NT2/D1 (cell line): Measurements from ENCODE around the gene INSC.

Experiments used
- DNase-seq: peaks from one replicate; pipeline ENCODE4 v3.0.0-alpha.2; 2011; ENCODE audit warnings: low read depth, low spot score
- H3K27me3 ChIP-seq: 2 replicates; pipeline ENCODE4 v1.6.0; 2011; ENCODE audit warnings: mild to moderate bottlenecking; ENCODE audit not compliant: insufficient read length, insufficient read depth
- H3K36me3 ChIP-seq: 2 replicates; pipeline ENCODE4 v1.6.1; 2011; ENCODE audit warnings: mild to moderate bottlenecking, low read length, mixed read lengths; ENCODE audit not compliant: insufficient read depth, insufficient read length
- H3K4me1 ChIP-seq: 2 replicates; pipeline ENCODE4 v1.5.1; 2011; ENCODE audit not compliant: insufficient read depth, insufficient read length
- H3K4me3 ChIP-seq: 2 replicates; pipeline ENCODE4 v1.5.1; 2011; ENCODE audit warnings: low read depth; ENCODE audit not compliant: insufficient read length
- H3K9ac ChIP-seq: 2 replicates; pipeline ENCODE4 v1.6.0; 2011; ENCODE audit warnings: low read depth; ENCODE audit not compliant: insufficient read length
- H3K9me3 ChIP-seq: 2 replicates; pipeline ENCODE4 v1.5.1; 2011; ENCODE audit warnings: mild to moderate bottlenecking, low read length; ENCODE audit not compliant: insufficient read depth
- SUZ12 ChIP-seq: IDR thresholded peaks from 2 replicates; pipeline ENCODE4 v1.6.1; 2011; ENCODE audit not compliant: insufficient read length, insufficient read depth; ENCODE audit errors: extremely low read depth
- YY1 ChIP-seq: IDR thresholded peaks from 2 replicates; pipeline ENCODE4 v1.6.1; 2011; ENCODE audit not compliant: insufficient read length, insufficient read depth
- ZNF274 ChIP-seq: IDR thresholded peaks from 2 replicates; pipeline ENCODE4 v1.6.1; 2011; ENCODE audit warnings: mild to moderate bottlenecking, low read depth, low read length

INSC gene

DNA sequence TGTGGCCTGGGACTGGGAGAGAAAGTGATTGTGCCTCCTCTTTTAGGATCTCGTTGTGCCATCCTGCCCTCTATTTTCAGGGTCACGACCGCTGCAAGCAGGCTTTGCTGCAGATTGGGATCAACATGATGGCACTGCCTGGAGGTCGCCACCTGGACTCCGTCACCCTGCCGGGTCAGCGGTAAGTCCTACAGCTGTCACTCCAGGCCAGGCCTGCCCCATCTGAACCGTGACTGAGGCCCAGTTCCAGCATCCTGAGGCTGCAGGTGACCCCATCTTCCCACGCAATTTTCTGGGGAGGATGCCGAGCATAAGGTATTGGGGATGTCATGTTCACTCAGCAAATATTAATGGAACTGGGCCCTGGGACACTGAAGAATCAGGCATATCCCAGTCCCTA is 34.3 kb downstream of the INSC start:
- no peak for DNase-seq
- H3K9me3 ChIP-seq: no peaks in the 10 kb centered on the region
- TF ChIP-seq YY1: no peak
- no peak overlapping the region for H3K4me3 ChIP-seq
- H3K36me3 ChIP-seq: no peaks in the 10 kb centered on the region
- no peaks in the 10 kb centered on the region for H3K27me3 ChIP-seq
- H3K9ac ChIP-seq: no peak overlapping the region
- H3K4me1 ChIP-seq: no peaks in the 10 kb centered on the region

DNA sequence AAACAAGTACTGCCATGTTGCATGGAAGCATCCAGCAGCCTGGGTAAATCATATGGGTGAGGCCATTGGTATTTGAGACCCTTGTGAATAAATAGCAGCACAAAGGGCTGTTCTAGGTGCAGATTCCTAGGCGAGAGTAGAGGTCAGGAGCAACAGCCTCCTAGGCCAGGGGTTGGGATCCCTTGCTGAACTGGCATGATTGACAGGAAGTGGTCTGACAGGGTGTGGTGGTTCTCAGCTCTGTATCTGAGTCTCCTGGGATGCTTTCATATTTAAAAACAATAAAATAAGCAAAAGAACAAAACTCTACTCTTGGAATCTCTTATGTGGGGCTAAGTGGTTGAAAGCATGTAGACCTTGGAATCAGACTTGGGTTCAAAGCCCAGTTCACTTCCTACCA is 35.8 kb downstream of the INSC start:
- Histone ChIP-seq H3K4me3 (no peak overlapping the region), H3K9me3 (no peaks in the 10 kb centered on the region), H3K9ac (no peak overlapping the region), H3K27me3 (no peaks in the 10 kb centered on the region), H3K36me3 (no peaks in the 10 kb centered on the region), H3K4me1 (no peaks in the 10 kb centered on the region)
- TF ChIP-seq YY1: no peak
- TF ChIP-seq ZNF274: no peak
- no peak for TF ChIP-seq SUZ12
- no peak for DNase-seq

DNA sequence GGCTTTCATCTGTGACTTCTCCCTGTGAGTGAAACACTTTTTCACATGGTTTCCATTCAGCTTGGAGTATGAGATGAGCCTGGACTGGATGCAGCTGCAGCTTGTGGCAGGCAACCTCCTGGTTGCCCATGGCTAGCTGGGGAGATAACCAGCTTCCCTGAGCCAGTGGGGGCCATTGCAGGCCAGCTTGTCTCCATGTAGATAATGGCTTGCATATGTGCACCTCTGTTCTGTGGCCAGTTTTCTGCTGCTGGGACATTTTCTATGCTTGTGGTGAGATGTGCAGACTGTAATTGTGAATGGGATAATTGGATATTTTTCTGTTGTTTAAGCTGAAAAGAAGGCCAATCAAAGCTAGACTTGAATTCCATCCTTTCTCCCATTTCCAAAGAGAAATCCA is 38.5 kb downstream of the INSC start:
- Histone ChIP-seq H3K4me1 (no peaks in the 10 kb centered on the region), H3K9ac (no peak overlapping the region), H3K27me3 (no peaks in the 10 kb centered on the region), H3K4me3 (no peak overlapping the region), H3K36me3 (no peaks in the 10 kb centered on the region), H3K9me3 (no peaks in the 10 kb centered on the region)
- no peak for DNase-seq
- no peak for TF ChIP-seq YY1
- no peak for TF ChIP-seq ZNF274
- TF ChIP-seq SUZ12: no peak

DNA sequence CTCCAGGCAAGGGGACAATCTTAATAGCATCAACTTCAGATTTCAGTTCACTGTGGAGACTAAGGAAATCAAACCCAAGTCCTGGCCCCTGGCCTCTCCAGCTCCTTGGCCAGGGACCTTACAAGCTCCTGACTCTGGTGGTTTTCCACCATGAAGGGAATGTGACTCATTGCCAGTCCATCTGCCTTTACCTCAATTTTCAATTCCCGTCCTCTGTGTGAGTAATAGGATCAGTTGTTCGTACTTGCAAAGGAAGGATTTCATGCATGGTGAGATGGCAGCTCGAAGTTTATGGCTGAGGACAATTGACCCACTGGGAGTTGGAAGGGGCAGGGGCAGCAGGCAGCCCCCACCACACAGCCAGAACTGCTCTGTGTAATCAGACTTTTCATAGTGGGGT is 42.5 kb downstream of the INSC start:
- DNase-seq: no peak

DNA sequence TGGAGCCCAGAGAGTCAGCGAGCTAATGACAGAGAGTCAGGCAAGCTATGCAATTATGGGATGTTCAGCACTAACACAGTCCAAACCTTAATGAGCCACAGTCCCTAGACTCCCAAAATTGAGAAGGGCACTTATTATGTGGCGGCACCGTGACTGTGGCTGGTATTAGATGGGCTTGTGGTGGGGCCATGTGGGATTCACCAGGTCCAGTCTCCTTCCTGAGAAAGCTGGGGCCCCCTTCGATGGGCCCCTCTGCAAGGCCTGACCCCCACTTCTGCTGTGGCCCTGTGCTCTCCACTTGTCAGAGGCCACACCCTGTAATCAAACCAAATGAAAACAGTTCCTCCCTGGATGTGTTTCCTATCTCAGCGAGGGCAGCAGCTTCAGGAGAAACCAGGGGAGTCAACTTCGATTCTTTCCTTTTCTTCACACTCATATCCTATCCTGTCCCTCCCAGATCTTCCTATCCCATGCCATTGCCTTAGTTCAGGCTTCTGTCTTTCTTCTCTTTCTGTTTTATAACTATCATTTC is 42.9 kb downstream of the INSC start:
- no peaks in the 10 kb centered on the region for H3K9me3 ChIP-seq
- no peak overlapping the region for H3K9ac ChIP-seq
- TF ChIP-seq YY1: no peak
- TF ChIP-seq ZNF274: no peak
- no peak for TF ChIP-seq SUZ12
- H3K4me3 ChIP-seq: no peak overlapping the region
- no peaks in the 10 kb centered on the region for H3K4me1 ChIP-seq
- H3K36me3 ChIP-seq: no peaks in the 10 kb centered on the region
- H3K27me3 ChIP-seq: no peaks in the 10 kb centered on the region
- DNase-seq: no peak

More for the DNA sequence above, 42.5 kb downstream of the INSC start:
- TF ChIP-seq SUZ12 (no peak), YY1 (no peak), ZNF274 (no peak)
- Histone ChIP-seq H3K9ac (no peak overlapping the region), H3K27me3 (no peaks in the 10 kb centered on the region), H3K36me3 (no peaks in the 10 kb centered on the region), H3K4me3 (no peak overlapping the region), H3K9me3 (no peaks in the 10 kb centered on the region), H3K4me1 (no peaks in the 10 kb centered on the region)

DNA sequence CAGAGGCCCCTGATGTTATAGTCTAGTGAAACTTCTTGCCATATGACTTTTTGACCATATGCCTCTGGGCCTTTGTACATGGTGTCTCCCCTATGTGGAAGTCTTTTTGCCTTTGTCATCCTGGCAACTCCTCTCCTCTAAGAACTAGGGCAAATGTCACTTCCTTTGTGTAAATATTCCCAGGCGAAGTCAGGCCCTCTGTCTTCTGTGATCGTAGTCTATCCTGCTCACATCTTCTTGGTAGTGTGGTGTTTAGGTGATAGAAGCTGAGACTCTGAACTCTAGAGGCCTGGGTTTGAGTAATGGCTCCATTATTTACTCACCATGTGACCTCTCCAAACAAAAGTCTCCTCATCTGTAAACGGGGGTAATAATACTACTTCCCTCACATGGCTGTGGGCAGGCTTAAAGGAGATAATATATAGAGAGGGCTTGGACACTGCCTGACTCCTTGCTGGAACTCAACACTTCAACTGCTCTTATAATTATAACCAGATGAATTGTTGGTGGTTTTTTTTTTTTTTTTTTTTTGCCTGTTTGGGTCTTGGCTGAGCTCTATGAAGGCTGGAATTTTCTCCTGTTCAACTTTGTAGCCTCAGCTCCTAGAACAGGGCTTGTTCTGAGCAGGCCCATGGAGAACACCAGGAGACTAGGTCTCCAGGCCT is 43.8 kb downstream of the INSC start:
- Histone ChIP-seq H3K4me3 (no peak overlapping the region), H3K4me1 (no peaks in the 10 kb centered on the region), H3K36me3 (no peaks in the 10 kb centered on the region), H3K27me3 (no peaks in the 10 kb centered on the region), H3K9me3 (no peaks in the 10 kb centered on the region), H3K9ac (no peak overlapping the region)
- no peak for TF ChIP-seq ZNF274
- TF ChIP-seq SUZ12: no peak
- TF ChIP-seq YY1: no peak
- DNase-seq: no peak

DNA sequence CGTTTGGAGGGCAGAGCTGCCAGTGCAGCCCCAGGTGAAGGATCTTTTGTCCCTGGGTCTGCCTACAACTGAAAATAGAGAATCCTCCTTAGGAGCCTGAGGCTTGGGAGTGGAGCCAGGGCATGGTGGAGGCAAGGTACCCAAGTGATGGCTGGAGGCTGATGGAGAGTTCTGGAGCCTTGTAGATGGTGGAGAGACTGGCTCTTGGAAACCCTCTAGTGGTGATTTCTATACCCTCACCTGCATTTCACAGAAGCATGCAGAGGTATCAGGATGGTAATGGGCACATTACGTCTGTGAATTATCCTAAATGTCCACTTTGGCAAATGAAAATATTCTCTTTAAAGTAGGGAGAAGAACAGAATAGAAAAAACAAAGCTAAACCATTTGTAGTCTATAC is 44.4 kb downstream of the INSC start:
- Histone ChIP-seq H3K27me3 (no peaks in the 10 kb centered on the region), H3K36me3 (no peaks in the 10 kb centered on the region), H3K9ac (no peak overlapping the region), H3K9me3 (no peaks in the 10 kb centered on the region), H3K4me1 (no peaks in the 10 kb centered on the region), H3K4me3 (no peak overlapping the region)
- TF ChIP-seq SUZ12: no peak
- no peak for TF ChIP-seq YY1
- peak; percentile 3 for DNase-seq
